HL-60/S4 treated with retinoic acid at 250 ng/mL for 4 days and 3 days (cell line): ENCODE measurements around the gene CSKMT.
"Not testable (repeated sequence)": the region's sequence is repeated elsewhere in the genome, so short reads cannot be mapped to it uniquely, and the experiment has no call there.

Source experiments
- in situ Hi-C: fragments of 300-500 bp; cut with MboI; formaldehyde crosslinking; loops from 2 replicates; pipeline ENCODE4 v1.7.0; 2022; ENCODE audit warnings: low sequenced_read_pairs

The CSKMT gene

GRCh38 chr11:62654297-62654696 is 10.8 kb upstream of the CSKMT start:
- in situ Hi-C loops, result no loop called here

GRCh38 chr11:62656796-62657429 is 8.2 kb upstream of the CSKMT start:
- in situ Hi-C loops, result no loop called here

GRCh38 chr11:62664405-62665074 is 572 bp upstream of the CSKMT start:
- in situ Hi-C loops, result no loop called here

- in situ Hi-C loops, result no loop called here
Observed at GRCh38 chr11:62665599-62666258, 617 bp downstream of the CSKMT start.

GRCh38 chr11:62666259-62666926 is 1.3 kb downstream of the CSKMT start:
- in situ Hi-C loops, result no loop called here

- in situ Hi-C loops, result no loop called here
Observed at GRCh38 chr11:62667460-62667859, 2.3 kb downstream of the CSKMT start.

- in situ Hi-C loops, result no loop called here
Observed at GRCh38 chr11:62669420-62670161, 4.5 kb downstream of the CSKMT start.

GRCh38 chr11:62671236-62671607 is 6.1 kb downstream of the CSKMT start:
- in situ Hi-C loops, result no loop called here

DNA sequence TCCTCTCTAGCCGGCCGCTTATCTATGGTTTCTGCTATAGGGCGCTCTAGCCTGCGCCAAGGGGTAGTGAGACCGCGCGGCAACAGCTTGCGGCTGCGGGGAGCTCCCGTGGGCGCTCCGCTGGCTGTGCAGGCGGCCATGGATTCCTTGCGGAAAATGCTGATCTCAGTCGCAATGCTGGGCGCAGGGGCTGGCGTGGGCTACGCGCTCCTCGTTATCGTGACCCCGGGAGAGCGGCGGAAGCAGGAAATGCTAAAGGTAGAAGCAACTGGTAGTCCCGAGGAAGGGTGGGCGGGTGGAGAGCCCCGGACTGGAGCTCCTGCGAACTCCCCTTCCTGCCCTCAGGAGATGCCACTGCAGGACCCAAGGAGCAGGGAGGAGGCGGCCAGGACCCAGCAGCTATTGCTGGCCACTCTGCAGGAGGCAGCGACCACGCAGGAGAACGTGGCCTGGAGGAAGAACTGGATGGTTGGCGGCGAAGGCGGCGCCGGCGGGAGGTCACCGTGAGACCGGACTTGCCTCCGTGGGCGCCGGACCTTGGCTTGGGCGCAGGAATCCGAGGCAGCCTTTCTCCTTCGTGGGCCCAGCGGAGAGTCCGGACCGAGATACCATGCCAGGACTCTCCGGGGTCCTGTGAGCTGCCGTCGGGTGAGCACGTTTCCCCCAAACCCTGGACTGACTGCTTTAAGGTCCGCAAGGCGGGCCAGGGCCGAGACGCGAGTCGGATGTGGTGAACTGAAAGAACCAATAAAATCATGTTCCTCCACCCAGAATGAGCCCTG is 6.7 kb downstream of the CSKMT start, which contains the start of the genes LBHD1 and UQCC3:
LBHD1 (minus strand) TSS at position 660 of the 782 bp plus-strand sequence. CDS start 2,236 bp downstream, outside the sequence.
UQCC3 (plus strand) TSS at position 66 of the 782 bp plus-strand sequence; CDS start at position 139, 73 bp downstream.
- in situ Hi-C loops, result no loop called here

DNA sequence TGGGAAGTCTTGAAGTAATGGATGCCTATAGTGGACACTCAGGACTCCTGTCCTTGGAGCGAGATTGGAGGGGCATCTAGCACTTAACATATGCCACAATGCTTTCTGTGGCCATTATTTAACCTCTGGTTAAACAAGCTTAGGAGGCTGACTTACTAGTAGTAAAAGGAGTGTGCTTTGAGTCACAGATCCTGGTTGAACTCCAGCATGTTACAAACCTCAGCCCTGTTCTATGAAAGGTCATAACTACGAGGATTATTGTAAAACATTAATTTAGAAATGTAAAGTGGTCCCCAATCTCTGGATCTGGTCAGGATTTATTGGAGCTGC is 8.0 kb downstream of the CSKMT start:
- in situ Hi-C loops, result no loop called here

GRCh38 chr11:62675415-62675814 is 10.3 kb downstream of the CSKMT start:
- in situ Hi-C loops, result not testable (repeated sequence)

GRCh38 chr11:62676698-62677097 is 11.6 kb downstream of the CSKMT start:
- in situ Hi-C loops, result no loop called here

- in situ Hi-C loops, result no loop called here
Observed at GRCh38 chr11:62677156-62677555, 12.0 kb downstream of the CSKMT start.

GRCh38 chr11:62677714-62678113 is 12.6 kb downstream of the CSKMT start:
- in situ Hi-C loops, result no loop called here

DNA sequence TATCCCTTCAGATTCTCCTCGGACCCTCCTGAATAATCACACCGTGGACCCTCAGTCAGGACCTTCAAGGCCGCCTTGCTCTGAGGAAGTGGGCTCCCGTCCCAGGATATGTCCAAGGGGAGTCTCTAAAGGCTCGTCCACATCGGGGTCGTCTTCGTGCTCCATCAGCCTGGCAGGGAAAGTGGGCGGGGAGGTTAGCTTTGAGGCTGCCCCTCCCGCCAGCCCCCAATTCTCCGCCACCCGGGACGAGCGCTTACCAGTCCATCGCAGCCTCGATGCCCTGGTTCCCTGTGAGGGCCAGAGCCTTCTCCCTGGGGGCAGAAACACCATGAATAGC is 13.3 kb downstream of the CSKMT start:
- in situ Hi-C loops, result no loop called here

GRCh38 chr11:62678770-62679696 is 13.9 kb downstream of the CSKMT start, which contains the start of gene UBXN1:
UBXN1 (minus strand) TSS chr11:62679073; CDS start chr11:62678923, 150 bp downstream.
- in situ Hi-C loops, result no loop called here

- in situ Hi-C loops, result no loop called here
Observed at GRCh38 chr11:62680825-62681240, 15.7 kb downstream of the CSKMT start.

DNA sequence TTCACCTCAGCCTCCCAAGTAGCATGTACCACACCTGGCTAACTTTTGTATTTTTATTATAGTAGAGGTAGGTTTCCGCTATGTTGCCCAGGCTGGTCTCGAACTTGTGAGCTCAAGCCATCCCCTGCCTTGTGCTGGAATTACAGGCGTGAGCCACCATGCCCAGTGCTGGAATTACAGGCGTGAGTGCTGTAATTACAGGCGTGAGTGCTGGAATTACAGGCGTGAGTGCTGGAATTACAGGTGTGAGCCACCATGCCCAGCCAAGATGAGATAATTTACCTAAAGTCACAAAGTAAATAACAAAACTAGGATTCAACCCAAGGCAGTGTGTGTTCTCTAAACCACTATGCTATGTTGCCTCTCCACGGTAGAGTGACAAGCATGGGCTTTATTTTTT is 17.4 kb downstream of the CSKMT start:
- in situ Hi-C loops, result no loop called here
